GM21390 (cell line): ENCODE data around the gene KDM5A.
"Not testable (repeated sequence)": the region's sequence is repeated elsewhere in the genome, so short reads cannot be mapped to it uniquely, and the experiment has no call there.

Experiments used
- ATAC-seq: cut with Tn5 transposase; IDR thresholded peaks from one replicate; pipeline ENCODE4 v1.9.1; 2021; ENCODE audit not compliant: unreplicated experiment

The KDM5A gene

DNA sequence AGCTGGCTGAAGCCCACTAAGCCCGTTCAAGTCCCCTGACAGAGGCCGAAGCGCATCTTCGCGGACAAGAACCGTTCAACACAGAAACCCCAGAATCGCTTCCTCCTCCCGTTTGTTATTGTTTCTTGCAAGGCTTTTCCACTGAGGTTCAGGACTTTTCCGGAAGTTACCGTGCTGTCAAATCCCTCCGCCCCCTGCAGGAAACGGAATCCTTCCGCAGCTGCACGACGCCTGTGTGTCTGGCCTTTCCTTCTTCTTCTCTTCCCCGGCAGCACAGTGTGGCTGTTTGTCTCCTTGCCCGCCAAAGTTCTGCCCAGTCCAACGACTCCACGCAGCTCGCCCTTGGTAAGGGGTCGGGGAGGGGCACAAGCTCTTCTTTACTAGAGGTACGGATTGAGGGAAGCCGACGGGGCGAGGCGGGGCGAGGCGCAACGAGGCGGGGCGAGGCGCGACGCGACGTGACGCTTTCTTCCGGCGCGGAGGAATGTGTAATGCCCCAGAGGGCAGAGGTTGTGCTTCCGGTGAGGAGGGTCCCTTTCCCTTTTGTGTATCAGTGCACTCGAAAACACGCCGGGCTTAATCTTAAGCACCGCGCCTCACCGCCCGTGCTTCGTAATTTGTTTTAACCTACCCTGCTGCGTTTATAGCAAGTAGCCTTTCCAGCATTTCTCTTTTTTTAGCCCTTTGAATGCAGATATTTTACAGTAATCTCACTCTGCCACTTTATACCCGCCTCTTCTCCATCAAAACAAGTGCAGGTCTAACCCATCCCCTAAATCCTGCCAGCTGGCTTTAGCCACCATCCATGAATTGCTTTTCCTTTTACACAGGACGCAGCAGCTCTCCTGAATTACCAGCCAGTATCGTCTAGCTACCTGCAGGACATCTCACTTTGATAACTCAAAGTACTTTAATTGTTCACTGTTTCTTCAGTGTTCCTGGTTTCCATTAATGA lies at the start of gene KDM5A:
TSS of gene KDM5A (minus strand) at position 179 of the 955 bp plus-strand sequence. CDS start 229 bp downstream, outside the sequence.
- ATAC-seq = peak; percentile 87

DNA sequence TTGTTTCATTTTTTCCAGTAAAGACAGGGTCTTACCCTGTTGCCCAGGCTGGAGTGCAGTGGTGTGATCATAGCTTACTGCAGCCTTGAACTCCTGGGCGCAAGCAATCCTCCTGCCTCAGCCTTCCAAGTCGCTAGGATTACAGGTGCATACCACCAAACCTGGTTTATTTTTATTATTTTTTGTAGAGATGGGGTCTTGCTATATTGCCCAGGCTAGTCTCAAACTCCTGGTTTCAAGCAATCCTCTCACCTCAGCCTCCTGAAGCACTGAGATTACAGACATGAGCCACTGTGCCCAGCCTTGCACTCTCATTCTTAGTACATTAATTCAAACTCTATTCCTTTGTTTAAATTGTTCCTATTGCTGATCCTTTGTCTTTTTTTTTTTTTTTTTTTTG lies 46.6 kb upstream of the KDM5A start:
- ATAC-seq = not testable (repeated sequence)

GRCh38 chr12:422526-422925 lies 33.4 kb upstream of the KDM5A start:
- no peak for ATAC-seq

DNA sequence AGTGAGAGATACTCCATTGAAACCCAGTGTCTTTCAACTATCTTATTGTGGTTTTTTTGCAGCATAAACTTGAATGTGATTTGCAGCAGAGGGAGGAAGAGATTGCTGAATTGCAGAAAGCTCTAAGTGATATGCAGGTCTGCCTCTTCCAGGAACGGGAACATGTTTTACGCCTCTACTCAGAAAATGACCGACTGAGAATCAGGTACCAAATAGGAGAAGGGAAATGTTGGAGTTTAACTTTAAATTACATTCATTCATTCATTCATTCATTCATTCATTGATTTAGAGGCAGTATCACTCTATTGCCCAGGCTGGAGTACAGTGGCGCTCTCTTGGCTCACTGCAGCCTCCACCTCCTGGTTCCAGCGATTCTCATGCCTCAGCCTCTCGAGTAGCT lies 29.3 kb upstream of the KDM5A start:
- ATAC-seq = no peak

DNA sequence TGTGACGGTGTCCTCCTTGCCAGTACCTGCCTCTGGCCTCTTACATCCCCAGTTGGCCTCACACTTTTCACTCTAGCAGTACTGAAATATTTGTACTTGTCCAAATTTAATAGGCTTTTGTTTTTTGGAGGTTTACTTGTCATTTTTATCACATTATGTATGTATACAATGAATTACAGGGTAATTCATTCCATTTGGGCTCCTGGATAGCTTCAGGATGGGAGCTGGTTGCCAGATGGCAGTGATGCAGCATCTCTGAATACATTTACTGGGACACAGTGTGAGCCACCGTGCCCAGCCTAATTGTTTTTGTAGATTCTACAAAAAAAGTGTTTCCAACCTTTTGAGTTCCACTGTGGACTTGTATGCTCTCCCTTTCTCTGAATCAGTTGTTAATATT lies 25.7 kb upstream of the KDM5A start:
- no peak for ATAC-seq

DNA sequence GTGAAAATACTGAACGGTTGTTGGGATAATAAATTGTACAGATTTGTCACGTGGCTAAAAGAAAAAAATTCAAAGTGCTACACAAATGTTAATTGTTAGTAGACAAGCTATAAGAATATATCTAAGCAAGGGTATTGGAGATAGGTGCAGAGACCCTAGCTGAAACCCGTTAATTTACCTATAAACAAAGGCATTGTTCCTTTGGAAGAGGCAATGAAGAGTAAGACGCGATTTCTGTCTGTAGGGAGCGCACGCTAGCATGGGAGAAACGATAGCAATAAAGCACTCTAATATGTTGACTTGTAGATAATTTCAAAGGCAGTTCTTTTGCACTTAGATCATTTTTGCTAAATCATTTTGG lies 12.9 kb upstream of the KDM5A start:
- ATAC-seq = no peak

DNA sequence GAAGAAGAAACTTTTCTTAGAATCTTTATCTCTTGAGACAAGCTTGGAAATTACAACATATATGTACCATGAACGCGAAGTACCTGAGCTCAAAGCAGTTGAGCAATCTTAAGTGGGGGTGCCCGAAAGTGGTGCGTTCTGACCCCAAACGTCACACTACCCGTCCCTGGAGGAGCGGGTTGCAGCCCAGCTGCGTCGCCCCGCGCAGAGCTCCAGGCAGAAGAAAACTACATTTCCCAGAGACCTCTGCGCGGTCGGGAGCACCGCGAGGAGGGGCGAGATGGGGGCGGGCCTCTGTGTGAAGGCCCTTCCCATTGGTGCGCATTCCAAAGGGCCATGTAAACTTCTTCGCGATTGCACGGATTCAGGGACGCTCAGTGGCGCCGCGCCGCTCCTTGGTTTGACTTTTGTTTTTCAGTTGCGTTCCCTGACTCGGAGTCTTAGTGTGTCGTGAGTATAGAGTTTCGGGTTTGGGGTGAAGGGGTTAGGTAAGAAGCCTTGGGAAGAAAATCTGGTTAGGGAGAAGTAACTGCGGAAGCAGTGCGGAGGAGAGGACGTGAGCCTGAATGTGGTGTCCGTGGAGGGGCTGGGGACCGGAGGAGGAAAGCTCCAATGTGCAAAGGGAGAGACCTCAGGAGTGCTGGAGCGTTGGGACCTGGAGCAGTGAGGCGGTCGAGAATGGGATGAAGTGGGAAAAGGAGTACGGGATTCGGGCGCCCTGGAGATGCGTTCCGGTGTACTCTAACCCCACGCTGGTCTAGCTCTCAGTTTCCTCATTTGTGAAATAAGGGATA lies 12.3 kb upstream of the KDM5A start, which contains the start of gene CCDC77:
TSS of gene CCDC77 (plus strand) at position 410 of the 794 bp plus-strand sequence. CDS start 7,740 bp downstream, outside the sequence.
- peak; percentile 95 for ATAC-seq

DNA sequence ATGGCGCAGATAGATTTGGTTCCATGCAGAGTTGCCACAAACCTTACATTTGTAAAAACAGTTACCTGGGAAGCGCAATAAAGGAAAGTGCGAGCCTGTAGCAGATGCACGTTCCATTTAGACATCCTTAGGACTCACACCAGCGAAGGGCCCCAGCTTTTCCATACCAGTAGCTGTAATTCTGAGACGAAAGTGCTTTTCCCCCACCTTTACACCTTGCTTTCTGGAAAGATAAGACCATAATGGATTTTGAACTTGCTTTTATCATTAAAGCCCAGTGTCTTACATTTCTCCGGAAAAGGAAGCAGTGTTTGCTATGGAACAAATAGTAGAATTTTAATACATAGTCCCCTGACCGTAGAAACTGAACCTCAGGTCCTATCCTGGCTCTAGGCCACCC lies 11.7 kb upstream of the KDM5A start:
- peak; percentile 8 for ATAC-seq

GRCh38 chr12:388541-389141 lies 479 bp downstream of the KDM5A start:
- ATAC-seq = peak; percentile 44

DNA sequence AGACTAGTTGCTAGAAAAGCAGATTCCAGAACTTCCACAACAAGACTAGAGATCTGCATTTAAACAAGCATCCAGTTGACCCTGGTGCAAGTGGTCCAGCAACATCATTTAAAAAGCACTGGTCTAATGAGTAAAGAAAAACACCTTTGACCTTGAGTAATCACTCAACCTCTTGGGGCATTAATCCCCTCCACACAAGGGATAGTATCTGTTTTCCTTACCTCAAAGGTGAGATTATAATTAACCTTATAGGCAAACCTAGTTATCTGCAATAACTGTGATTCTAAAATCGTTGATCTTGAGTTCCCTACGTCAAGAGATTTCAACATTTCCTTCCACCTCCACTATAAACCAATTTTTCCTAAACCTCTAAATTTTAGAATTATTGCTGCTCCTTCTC lies 1.1 kb downstream of the KDM5A start:
- ATAC-seq = no peak

GRCh38 chr12:386651-387050 lies 2.5 kb downstream of the KDM5A start:
- no peak for ATAC-seq

DNA sequence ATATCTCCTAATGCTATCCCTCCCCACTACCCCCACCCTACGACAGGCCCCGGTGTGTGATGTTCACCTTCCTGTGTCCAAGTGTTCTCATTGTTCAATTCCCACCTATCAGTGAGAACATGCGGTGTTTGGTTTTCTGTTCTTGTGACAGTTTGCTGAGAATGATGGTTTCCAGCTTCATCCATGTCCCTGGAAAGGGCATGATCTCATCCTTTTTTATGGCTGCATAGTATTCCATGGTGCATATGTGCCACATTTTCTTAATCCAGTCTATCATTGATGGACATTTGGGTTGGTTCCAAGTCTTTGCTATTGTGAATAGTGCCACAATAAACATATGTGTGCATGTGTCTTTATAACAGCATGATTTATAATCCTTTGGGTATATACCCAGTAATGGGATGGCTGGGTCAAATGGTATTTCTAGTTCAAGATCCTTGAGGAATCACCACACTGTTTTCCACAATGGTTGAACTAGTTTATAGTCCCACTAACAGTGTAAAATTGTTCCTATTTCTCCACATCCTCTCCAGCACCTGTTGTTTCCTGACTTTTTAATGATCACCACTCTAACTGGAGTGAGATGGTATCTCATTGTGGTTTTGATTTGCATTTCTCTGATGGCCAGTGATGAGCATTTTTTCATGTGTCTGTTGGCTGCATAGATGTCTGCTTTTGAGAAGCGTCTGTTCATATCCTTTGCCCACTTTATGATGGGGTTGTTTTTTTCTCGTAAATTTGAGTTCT lies 18.2 kb downstream of the KDM5A start:
- not testable (repeated sequence) for ATAC-seq

DNA sequence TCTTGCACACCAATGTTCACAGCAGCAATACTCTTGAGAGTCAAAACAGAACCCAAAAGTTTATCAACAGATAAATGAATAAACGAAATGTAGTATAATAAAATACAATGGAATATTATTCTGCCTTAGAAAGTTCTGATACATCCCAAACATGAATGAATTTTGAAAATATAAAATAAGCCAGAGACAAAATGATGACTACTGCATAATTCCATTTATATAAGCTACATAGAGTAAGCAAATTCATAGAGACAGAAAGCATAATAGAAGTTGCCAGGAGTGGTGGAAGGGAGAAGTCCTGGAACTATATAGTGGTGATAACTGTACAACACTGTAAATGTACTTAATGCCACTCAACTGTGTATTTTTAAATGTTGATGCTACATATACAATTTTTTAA lies 21.1 kb downstream of the KDM5A start:
- ATAC-seq = no peak

- ATAC-seq = no peak
Measured at GRCh38 chr12:366820-367219, 22.3 kb downstream of the KDM5A start.

- no peak for ATAC-seq
Measured at GRCh38 chr12:359091-359490, 30.0 kb downstream of the KDM5A start.

- no peak for ATAC-seq
Measured at GRCh38 chr12:356276-356988, 32.7 kb downstream of the KDM5A start.

GRCh38 chr12:351197-351596 lies 37.9 kb downstream of the KDM5A start:
- ATAC-seq = not testable (repeated sequence)

GRCh38 chr12:349625-350024 lies 39.5 kb downstream of the KDM5A start:
- not testable (repeated sequence) for ATAC-seq

- not testable (repeated sequence) for ATAC-seq
Measured at GRCh38 chr12:343036-343435, 46.1 kb downstream of the KDM5A start.

- no peak for ATAC-seq
Measured at GRCh38 chr12:337039-337438, 52.1 kb downstream of the KDM5A start.
